SK-N-MC (cell line): ENCODE results near the gene KIAA2012.

Source experiments
- DNase-seq: peaks from one replicate; pipeline ENCODE4 v3.0.0-alpha.2; 2011; ENCODE audit warnings: low read depth, low spot score
- H3K27ac ChIP-seq: fragments of 200-600 bp; sonication (generic); 2 replicates; pipeline ENCODE4 v1.5.1; 2016; ENCODE audit warnings: mixed run types
- H3K36me3 ChIP-seq: fragments of 200-600 bp; sonication (generic); 2 replicates; pipeline ENCODE4 v1.6.1; 2017; ENCODE audit warnings: antibody characterized with exemption, low read length, mixed read lengths; ENCODE audit not compliant: insufficient read depth
- H3K4me3 ChIP-seq: fragments of 200-600 bp; sonication (generic); 2 replicates; pipeline ENCODE4 v1.5.1; 2016
- H3K9ac ChIP-seq: fragments of 200-600 bp; sonication (generic); 2 replicates; pipeline ENCODE4 v1.8.0; 2017; ENCODE audit warnings: mixed run types, mixed read lengths; ENCODE audit not compliant: insufficient read length
- H3K9me3 ChIP-seq: fragments of 200-600 bp; sonication (generic); 2 replicates; pipeline ENCODE4 v1.6.1; 2017; ENCODE audit warnings: low read depth, mild to moderate bottlenecking, antibody characterized with exemption, low read length, moderate library complexity, mixed read lengths
- EZH2 ChIP-seq: fragments of 200-600 bp; sonication (generic); IDR thresholded peaks from one replicate; pipeline ENCODE4 v1.6.1; 2017; ENCODE audit warnings: antibody characterized with exemption
- FOXP2 ChIP-seq: optimal IDR thresholded peaks from 2 replicates; pipeline ENCODE3; 2011; ENCODE audit warnings: mild to moderate bottlenecking, moderate library complexity; ENCODE audit not compliant: insufficient read depth; ENCODE audit errors: extremely low read length, control extremely low read depth
- POLR2AphosphoS5 ChIP-seq: IDR thresholded peaks from 2 replicates; pipeline ENCODE4 v1.6.1; 2012; ENCODE audit warnings: mild to moderate bottlenecking, low read depth, low read length, borderline replicate concordance

The KIAA2012 gene

GRCh38 chr2:202064881-202065230 lies 8.2 kb upstream of the KIAA2012 start:
- no peak for DNase-seq
- H3K9ac ChIP-seq, result no peak overlapping the region
- no peak overlapping the region for H3K4me3 ChIP-seq
- H3K27ac ChIP-seq, result no peak overlapping the region
- H3K36me3 ChIP-seq, result no peaks in the 10 kb centered on the region
- H3K9me3 ChIP-seq, result no peaks in the 10 kb centered on the region
- TF ChIP-seq POLR2AphosphoS5, result no peak
- TF ChIP-seq FOXP2, result no peak
- no peak for TF ChIP-seq EZH2

GRCh38 chr2:202065876-202066275 lies 7.2 kb upstream of the KIAA2012 start:
- TF ChIP-seq POLR2AphosphoS5, result no peak
- no peak for TF ChIP-seq FOXP2
- DNase-seq, result no peak
- no peak overlapping the region for H3K27ac ChIP-seq
- H3K36me3 ChIP-seq, result no peaks in the 10 kb centered on the region
- no peak overlapping the region for H3K9ac ChIP-seq
- no peak overlapping the region for H3K4me3 ChIP-seq
- H3K9me3 ChIP-seq, result no peaks in the 10 kb centered on the region

GRCh38 chr2:202066875-202067274 lies 6.2 kb upstream of the KIAA2012 start:
- no peak for DNase-seq
- Histone ChIP-seq H3K36me3 (no peaks in the 10 kb centered on the region), H3K27ac (no peak overlapping the region), H3K4me3 (no peak overlapping the region), H3K9me3 (no peaks in the 10 kb centered on the region), H3K9ac (no peak overlapping the region)
- TF ChIP-seq POLR2AphosphoS5 (no peak), EZH2 (no peak), FOXP2 (no peak)

GRCh38 chr2:202067589-202067988 lies 5.5 kb upstream of the KIAA2012 start:
- Histone ChIP-seq H3K9me3 (no peaks in the 10 kb centered on the region), H3K27ac (no peak overlapping the region), H3K36me3 (no peaks in the 10 kb centered on the region), H3K4me3 (no peak overlapping the region), H3K9ac (no peak overlapping the region)
- TF ChIP-seq EZH2 (no peak), FOXP2 (no peak), POLR2AphosphoS5 (no peak)
- no peak for DNase-seq

GRCh38 chr2:202069170-202070067 lies 3.6 kb upstream of the KIAA2012 start:
- no peak for DNase-seq
- Histone ChIP-seq H3K4me3 (no peak overlapping the region), H3K27ac (no peak overlapping the region), H3K9ac (no peak overlapping the region), H3K36me3 (no peaks in the 10 kb centered on the region), H3K9me3 (no peaks in the 10 kb centered on the region)
- TF ChIP-seq POLR2AphosphoS5, result no peak
- no peak for TF ChIP-seq FOXP2
- no peak for TF ChIP-seq EZH2

GRCh38 chr2:202071107-202071506 lies 1.9 kb upstream of the KIAA2012 start:
- Histone ChIP-seq H3K27ac (no peak overlapping the region), H3K4me3 (no peak overlapping the region), H3K9me3 (no peaks in the 10 kb centered on the region), H3K36me3 (no peaks in the 10 kb centered on the region), H3K9ac (no peak overlapping the region)
- TF ChIP-seq EZH2 (no peak), FOXP2 (no peak), POLR2AphosphoS5 (no peak)
- no peak for DNase-seq

- TF ChIP-seq EZH2 (no peak), POLR2AphosphoS5 (no peak), FOXP2 (no peak)
- no peaks in the 10 kb centered on the region for H3K36me3 ChIP-seq
- H3K27ac ChIP-seq, result no peak overlapping the region
- DNase-seq, result no peak
- H3K9me3 ChIP-seq, result no peaks in the 10 kb centered on the region
- no peak overlapping the region for H3K4me3 ChIP-seq
- H3K9ac ChIP-seq, result no peak overlapping the region
Measured at GRCh38 chr2:202072226-202072625, 829 bp upstream of the KIAA2012 start.

GRCh38 chr2:202074324-202074723 lies 1.3 kb downstream of the KIAA2012 start:
- no peaks in the 10 kb centered on the region for H3K36me3 ChIP-seq
- H3K4me3 ChIP-seq, result no peak overlapping the region
- no peak for TF ChIP-seq FOXP2
- TF ChIP-seq EZH2, result no peak
- no peak overlapping the region for H3K27ac ChIP-seq
- no peak for DNase-seq
- H3K9me3 ChIP-seq, result no peaks in the 10 kb centered on the region
- no peak overlapping the region for H3K9ac ChIP-seq

GRCh38 chr2:202079310-202079709 lies 6.3 kb downstream of the KIAA2012 start:
- DNase-seq, result no peak
- H3K36me3 ChIP-seq, result no peaks in the 10 kb centered on the region
- no peaks in the 10 kb centered on the region for H3K9me3 ChIP-seq
- H3K4me3 ChIP-seq, result no peak overlapping the region
- TF ChIP-seq EZH2 (no peak), FOXP2 (no peak), POLR2AphosphoS5 (no peak)
- no peak overlapping the region for H3K27ac ChIP-seq
- no peak overlapping the region for H3K9ac ChIP-seq
